HepG2 (cell line): ENCODE results near the gene MIDN. TPM values are rescaled to one million over a fixed set of nuclear protein-coding genes. Genes with fewer than 3 reads are reported as not detected.

ENCODE experiments used
- ATF1 ChIP-seq: IDR thresholded peaks from 2 replicates; pipeline ENCODE4 v1.6.1; 2016; ENCODE audit warnings: mild to moderate bottlenecking, control low read depth
- CERS6 ChIP-seq: sonication (generic); formaldehyde crosslinking; IDR thresholded peaks from 2 replicates; pipeline ENCODE4 v1.5.0; 2020; ENCODE audit warnings: missing genetic modification reagents
- DR1 ChIP-seq: sonication (generic); formaldehyde crosslinking; IDR thresholded peaks from 2 replicates; pipeline ENCODE4 v1.8.0; 2021; ENCODE audit warnings: mild to moderate bottlenecking, missing genetic modification reagents, inconsistent platforms
- GTF3A ChIP-seq: sonication (generic); formaldehyde crosslinking; conservative IDR thresholded peaks from 2 replicates; pipeline ENCODE4 v1.4.0; 2020; ENCODE audit warnings: mild to moderate bottlenecking, missing genetic modification reagents
- HMG20A ChIP-seq: IDR thresholded peaks from 2 replicates; pipeline ENCODE4 v1.6.1; 2016; ENCODE audit warnings: borderline replicate concordance
- JARID2 ChIP-seq: sonication (generic); formaldehyde crosslinking; IDR thresholded peaks from 2 replicates; pipeline ENCODE4 v1.8.1; 2023; ENCODE audit warnings: missing genetic modification reagents, inconsistent platforms; ENCODE audit not compliant: insufficient replicate concordance
- KLF15 ChIP-seq: sonication (generic); formaldehyde crosslinking; IDR thresholded peaks from 2 replicates; pipeline ENCODE4 v1.8.1; 2023; ENCODE audit warnings: borderline replicate concordance, mild to moderate bottlenecking, inconsistent platforms, missing genetic modification reagents, mixed read lengths
- SAFB2 ChIP-seq: sonication (generic); formaldehyde crosslinking; IDR thresholded peaks from 2 replicates; pipeline ENCODE4 v1.5.1; 2020; ENCODE audit warnings: missing genetic modification reagents, low read depth, mild to moderate bottlenecking, borderline replicate concordance
- THYN1 ChIP-seq: sonication (generic); formaldehyde crosslinking; IDR thresholded peaks from 2 replicates; pipeline ENCODE4 v1.8.1; 2023; ENCODE audit warnings: low read depth, mild to moderate bottlenecking, moderate library complexity, missing genetic modification reagents, borderline replicate concordance
- UBTF ChIP-seq: sonication (generic); formaldehyde crosslinking; IDR thresholded peaks from 2 replicates; pipeline ENCODE4 v1.4.0; 2020; ENCODE audit warnings: mild to moderate bottlenecking, missing genetic modification reagents
- ZBTB26 ChIP-seq: IDR thresholded peaks from 2 replicates; pipeline ENCODE4 v1.6.1; 2016; ENCODE audit warnings: missing compliant biosample characterization, missing genetic modification reagents, borderline replicate concordance
- ZNF530 ChIP-seq: sonication (generic); formaldehyde crosslinking; IDR thresholded peaks from 2 replicates; pipeline ENCODE4 v1.5.0; 2020; ENCODE audit warnings: low read depth, mild to moderate bottlenecking, missing genetic modification reagents
- ZNF614 ChIP-seq: IDR thresholded peaks from 2 replicates; pipeline ENCODE4 v1.6.1; 2018; ENCODE audit warnings: missing biosample characterization, missing genetic modification reagents, inconsistent platforms, borderline replicate concordance
- polyA plus RNA-seq, 8 experiments: library from polyadenylated mRNA; depleted of rRNA in 3 of 8; stranded (reverse) in 7 of 8; unstranded in 1 of 8; fragments of >200 nt; fragmentation: Illumina TruSeq in 4 of 8; extraction: Trizol in 4 of 8; gene quantifications; 2 replicates each; pipeline versions ENCODE4 v1.2.1 to v1.2.3, GENCODE V29; 2011 to 2016; ENCODE audit warnings: low read depth in 4 of 8, missing spikeins in 1 of 8, mixed read lengths in 1 of 8; ENCODE audit not compliant: insufficient read depth in 1 of 8
- total RNA-seq, 5 experiments: library from RNA; depleted of rRNA; stranded (reverse); fragments of >200 nt; fragmentation: Illumina TruSeq; extraction: Trizol; gene quantifications; 2 replicates each; pipeline ENCODE4 v1.2.3, GENCODE V29; 2016; ENCODE audit warnings: low read depth in 1 of 5
- TF ChIP-seq, protein P1 (sequence below): sonication (generic); formaldehyde crosslinking; conservative IDR thresholded peaks from 2 replicates; pipeline ENCODE4 v1.4.0; 2020; ENCODE audit warnings: missing genetic modification reagents
- TF ChIP-seq, protein P2 (sequence below): IDR thresholded peaks from 2 replicates; pipeline ENCODE4 v1.6.1; 2016; ENCODE audit warnings: control low read depth
- TF ChIP-seq, protein P3 (sequence below): IDR thresholded peaks from 2 replicates; pipeline ENCODE4 v1.6.1; 2016; ENCODE audit warnings: low read depth
- TF ChIP-seq, protein P4 (sequence below): sonication (generic); formaldehyde crosslinking; IDR thresholded peaks from 2 replicates; pipeline ENCODE4 v1.5.1; 2020; ENCODE audit warnings: mild to moderate bottlenecking, missing genetic modification reagents, moderate library complexity

Gene MIDN
- total and polyA plus RNA-seq, 2 of the 13 experiments (the other 11 are each of a cell fraction or from before 2014, with no cell fraction given): 8.4 to 18.0 TPM

GRCh38 chr19:1253514-1254080 is 5.2 kb downstream of the MIDN start (continued):
- TF ChIP-seq, protein P1, sequence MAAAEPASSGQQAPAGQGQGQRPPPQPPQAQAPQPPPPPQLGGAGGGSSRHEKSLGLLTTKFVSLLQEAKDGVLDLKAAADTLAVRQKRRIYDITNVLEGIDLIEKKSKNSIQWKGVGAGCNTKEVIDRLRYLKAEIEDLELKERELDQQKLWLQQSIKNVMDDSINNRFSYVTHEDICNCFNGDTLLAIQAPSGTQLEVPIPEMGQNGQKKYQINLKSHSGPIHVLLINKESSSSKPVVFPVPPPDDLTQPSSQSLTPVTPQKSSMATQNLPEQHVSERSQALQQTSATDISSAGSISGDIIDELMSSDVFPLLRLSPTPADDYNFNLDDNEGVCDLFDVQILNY (CRISPR knock-in tag): no peak
- no peak for TF ChIP-seq SAFB2
- TF ChIP-seq THYN1: no peak
- no peak; the same call in 1 of the 2 replicates for TF ChIP-seq DR1 (CRISPR knock-in tag)
- peak; percentile 38 for TF ChIP-seq JARID2
- TF ChIP-seq, protein P2, sequence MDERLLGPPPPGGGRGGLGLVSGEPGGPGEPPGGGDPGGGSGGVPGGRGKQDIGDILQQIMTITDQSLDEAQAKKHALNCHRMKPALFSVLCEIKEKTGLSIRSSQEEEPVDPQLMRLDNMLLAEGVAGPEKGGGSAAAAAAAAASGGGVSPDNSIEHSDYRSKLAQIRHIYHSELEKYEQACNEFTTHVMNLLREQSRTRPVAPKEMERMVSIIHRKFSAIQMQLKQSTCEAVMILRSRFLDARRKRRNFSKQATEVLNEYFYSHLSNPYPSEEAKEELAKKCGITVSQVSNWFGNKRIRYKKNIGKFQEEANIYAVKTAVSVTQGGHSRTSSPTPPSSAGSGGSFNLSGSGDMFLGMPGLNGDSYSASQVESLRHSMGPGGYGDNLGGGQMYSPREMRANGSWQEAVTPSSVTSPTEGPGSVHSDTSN (CRISPR knock-in tag): no peak
- TF ChIP-seq ZNF614 (CRISPR knock-in tag): no peak
- TF ChIP-seq HMG20A (CRISPR knock-in tag): no peak
- TF ChIP-seq ZBTB26 (CRISPR knock-in tag): no peak
- TF ChIP-seq KLF15 (CRISPR knock-in tag): no peak
- TF ChIP-seq ZNF530: no peak
- TF ChIP-seq ATF1 (CRISPR knock-in tag): no peak
- TF ChIP-seq UBTF (CRISPR knock-in tag): 0 out of 2 replicates have a peak, but pooled peaks have one; percentile 29
- TF ChIP-seq GTF3A (CRISPR knock-in tag): no peak
- TF ChIP-seq, protein P3, sequence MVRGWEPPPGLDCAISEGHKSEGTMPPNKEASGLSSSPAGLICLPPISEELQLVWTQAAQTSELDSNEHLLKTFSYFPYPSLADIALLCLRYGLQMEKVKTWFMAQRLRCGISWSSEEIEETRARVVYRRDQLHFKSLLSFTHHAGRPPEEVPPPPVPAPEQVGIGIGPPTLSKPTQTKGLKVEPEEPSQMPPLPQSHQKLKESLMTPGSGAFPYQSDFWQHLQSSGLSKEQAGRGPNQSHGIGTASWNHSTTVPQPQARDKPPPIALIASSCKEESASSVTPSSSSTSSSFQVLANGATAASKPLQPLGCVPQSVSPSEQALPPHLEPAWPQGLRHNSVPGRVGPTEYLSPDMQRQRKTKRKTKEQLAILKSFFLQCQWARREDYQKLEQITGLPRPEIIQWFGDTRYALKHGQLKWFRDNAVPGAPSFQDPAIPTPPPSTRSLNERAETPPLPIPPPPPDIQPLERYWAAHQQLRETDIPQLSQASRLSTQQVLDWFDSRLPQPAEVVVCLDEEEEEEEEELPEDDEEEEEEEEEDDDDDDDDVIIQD (CRISPR knock-in tag): no peak
- no peak for TF ChIP-seq CERS6 (CRISPR knock-in tag)
- TF ChIP-seq, protein P4, sequence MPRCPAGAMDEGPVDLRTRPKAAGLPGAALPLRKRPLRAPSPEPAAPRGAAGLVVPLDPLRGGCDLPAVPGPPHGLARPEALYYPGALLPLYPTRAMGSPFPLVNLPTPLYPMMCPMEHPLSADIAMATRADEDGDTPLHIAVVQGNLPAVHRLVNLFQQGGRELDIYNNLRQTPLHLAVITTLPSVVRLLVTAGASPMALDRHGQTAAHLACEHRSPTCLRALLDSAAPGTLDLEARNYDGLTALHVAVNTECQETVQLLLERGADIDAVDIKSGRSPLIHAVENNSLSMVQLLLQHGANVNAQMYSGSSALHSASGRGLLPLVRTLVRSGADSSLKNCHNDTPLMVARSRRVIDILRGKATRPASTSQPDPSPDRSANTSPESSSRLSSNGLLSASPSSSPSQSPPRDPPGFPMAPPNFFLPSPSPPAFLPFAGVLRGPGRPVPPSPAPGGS (CRISPR knock-in tag): no peak
